ENCODE measurements around the gene GPSM3.
"Not testable (repeated sequence)": the region's sequence is repeated elsewhere in the genome, so short reads cannot be mapped to it uniquely, and the experiment has no call there.

GPSM3 gene

DNA sequence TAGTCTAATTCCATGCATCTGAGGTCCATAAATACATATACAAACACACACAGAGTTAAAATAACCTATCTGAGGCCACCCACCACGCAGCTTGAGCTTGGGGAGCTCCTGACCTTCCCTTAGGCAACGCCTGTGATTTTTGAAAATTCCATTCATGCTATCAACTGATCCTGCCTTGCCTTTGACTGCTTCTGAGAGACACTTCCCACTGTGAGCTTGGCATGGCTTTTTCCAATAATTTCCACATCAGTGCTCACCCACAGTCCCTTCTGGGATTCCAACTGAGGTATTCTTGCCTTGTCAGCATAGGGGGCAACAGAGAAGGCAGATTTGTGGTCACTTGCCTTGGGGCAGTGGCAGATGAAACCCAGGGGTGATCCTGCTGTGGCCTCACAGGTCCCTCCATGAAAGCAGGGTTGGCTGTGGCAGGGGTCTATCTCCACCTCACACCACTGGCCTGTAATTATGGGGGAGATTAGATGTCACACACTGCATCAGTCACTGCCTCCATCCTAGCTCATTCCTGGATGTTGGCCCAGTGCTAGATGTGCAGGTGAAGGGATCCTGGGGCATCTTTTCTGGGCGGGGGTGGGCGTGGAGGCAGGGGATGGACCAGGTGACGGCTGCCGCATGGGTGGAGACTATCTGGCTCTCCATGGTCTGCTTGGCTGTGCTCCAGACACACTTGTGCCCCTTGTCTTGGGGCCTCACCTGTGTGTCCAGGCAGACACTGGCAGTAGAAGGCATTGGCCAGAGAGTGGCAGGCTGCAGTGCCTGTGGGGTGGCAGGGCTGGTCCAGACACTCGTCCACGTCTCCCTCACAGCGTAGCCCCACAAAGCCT is 11.2 kb upstream of the GPSM3 start:
- no peak for DNase-seq

DNA sequence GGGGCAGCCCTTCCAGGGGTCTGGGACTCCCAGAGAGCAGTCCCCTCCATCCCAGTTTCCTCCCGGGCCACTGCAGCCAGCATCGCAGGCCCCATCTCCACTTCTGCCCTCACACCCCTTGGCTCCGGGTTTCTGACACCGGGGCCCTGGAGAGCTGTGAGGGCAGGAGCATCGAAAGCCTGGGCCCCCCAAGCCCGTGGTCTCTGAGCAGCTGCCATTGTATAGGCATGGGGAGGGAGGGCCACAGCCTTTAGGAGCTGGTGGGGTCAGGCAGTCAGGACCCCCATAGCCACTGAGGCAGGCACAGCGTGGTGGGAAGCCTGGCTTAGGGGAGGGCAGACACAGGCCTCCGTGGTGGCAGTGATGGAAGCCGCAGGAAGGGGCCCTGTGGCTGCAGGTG is 9.7 kb upstream of the GPSM3 start:
- DNase-seq = no peak

DNA sequence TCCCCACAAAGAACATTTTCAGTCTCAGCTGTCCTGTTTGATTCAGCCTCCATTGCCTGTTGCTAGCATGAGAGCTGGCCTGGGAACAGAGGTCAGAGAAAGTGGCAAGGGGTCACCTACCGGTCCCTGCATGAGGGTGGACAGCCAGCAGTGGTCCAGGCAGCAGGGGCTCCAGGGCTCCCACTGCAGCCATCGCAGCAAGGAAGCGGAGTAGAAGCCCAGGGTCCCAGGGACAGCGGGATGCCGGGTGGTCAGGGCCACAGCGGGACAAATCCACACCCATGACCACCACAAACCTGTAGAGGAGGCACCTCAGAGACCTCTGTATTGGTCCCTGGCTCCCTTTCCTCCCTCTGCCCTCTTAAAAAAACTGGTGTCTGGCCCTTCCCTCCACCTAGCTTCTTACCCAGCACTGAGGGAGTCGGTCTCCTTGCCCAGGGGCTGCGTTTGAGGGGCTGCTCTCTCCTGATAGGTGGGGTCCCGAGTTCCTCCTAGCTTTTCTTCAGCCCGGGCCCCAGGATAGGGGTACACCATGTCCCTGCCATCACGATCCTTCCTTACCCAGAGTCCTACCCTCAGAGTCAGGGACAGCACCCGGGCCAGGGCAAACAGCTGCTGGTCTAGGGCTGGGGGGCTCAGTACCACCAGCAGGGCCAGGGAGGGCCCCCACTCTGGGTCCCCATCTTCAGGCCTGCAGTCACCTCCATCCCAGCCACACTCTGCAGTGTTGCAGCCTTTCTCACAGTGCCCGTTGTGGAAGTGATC is 8.4 kb upstream of the GPSM3 start:
- DNase-seq = no peak

DNA sequence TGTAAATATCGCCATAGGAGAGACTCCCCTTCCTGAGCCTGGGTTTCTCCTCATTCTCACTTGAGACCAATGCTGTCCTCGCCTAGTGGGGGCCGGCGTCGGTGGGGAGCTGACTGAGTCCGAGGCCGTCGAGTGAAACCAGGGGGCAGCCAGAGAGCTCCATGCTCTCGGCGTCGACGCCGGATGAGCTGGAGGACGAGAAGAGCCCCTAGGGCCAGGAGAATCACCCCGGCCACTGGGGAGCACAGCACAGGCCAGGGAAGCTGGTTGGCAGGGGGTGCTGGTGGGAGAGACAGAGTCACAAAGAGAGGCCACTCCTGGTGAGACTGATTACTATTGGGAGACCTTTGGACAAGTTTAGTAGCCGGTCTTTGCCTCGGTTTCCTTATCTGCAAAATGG is 6.4 kb upstream of the GPSM3 start:
- DNase-seq = no peak

DNA sequence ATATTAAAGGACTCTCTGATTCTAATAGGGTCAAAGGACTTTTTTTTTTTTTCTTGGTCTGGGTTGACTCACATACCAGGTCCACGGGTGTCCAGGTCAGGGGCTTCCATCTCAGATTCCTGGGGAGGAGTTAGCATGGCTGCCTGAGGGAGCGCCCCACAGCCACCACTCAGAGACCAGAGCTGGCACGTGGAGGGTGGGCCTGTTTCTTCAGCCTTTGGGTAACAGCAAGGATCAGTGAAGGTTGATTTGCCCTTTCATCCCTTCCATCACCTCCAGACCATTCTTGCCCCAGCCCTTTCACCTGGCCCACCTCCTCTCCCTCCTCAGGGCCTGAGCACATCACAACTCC is 5.9 kb upstream of the GPSM3 start:
- no peak for DNase-seq

DNA sequence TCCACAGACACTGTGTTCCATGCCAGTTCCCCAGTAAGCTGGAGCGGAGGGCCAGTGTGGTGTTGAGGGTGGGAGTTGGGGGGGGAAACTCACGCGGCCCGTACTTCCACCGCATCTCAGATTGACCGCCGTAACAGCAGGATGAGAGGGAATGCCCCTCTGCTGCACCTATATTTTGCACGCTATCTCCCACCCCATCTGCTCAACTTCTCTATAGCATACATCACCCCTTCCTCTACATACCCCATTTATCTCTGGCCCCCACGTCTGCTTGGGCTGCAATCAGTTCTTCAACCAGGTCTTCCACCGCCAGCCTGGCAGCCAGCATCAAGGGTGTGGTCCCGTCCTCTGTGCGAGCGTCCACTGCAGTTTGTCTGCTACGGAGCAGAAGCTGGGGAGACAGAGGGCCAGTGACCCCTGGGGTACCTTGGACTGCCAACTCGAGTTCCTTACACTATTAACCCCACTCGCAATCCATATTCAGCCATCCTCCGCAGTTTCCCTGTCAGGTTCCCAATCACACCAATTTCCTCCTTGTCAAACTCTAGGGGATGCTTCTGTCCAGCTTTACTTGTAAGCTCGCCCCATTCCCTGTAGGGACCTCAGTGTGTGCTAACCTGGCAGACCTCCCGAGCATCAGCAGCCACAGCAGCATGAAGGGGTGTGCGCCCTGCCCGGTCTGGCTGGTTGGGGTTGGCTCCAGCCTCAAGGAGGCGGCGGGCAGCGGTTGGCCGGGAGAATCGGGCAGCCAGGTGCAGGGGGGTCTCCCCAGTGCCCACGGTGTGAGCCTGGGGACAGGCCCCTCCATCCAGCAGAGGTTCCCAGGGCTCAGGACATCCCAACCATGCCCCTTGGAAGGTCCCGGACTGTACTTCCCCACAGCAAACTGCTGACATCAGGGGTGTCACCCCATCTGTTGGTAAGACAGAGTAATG is 4.5 kb upstream of the GPSM3 start:
- DNase-seq = peak in 28 of 51 donors; percentile 19 to 76 (median 55)

DNA sequence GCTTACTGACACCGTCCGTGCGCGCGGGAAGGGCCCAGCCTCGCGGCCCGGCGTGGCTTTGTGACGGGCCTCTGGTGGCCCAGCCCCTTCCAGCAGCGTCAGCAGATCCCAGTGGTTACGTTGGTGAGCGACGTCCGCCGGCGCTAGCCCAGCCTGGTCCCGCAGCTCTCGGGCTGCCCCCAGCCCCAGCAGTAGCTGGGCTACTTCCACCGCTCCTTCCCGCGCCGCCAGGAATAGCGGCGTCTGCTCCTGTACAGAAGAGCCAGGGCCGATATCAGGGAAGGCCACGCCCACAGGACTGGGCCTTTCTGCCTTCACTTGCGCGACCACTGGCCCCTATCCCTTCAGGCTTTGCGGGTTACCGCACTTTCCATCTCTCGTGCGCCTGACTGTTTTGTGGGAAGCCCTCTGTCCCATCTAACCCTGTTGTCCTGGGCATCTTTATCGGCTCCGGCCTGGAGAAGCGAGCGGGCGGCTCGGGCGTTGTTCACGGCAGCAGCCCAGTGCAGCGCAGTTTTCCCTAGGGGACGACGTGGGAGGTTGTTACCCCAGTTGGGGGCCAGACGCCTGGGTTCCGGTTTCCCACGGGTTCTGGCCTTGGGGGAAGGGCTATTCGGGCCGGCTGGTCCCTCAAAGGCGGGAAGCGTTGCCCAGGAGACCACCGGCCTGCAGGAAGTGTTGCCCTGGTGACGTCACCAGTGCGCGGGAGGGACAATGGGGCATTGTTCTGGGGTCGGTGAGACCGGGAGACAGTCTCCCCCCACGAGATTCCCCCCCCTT is 3.6 kb upstream of the GPSM3 start:
- DNase-seq = peak in 50 of 51 donors; percentile 57 to 98 (median 92)

DNA sequence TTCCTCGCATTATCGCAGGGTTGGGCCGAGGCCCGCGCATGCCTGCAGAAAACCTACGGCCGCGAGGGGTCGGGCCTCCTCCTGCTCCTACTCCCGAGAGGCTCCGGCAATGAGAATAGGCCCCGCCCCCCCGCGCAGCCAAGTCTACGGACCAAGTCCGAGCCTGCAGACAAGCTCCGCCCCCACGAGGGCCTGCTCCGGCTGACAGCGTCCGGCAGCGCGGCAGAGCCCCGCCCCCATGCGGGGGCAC is 3.1 kb upstream of the GPSM3 start:
- peak; percentile 86 to 100 (median 100) for DNase-seq

DNA sequence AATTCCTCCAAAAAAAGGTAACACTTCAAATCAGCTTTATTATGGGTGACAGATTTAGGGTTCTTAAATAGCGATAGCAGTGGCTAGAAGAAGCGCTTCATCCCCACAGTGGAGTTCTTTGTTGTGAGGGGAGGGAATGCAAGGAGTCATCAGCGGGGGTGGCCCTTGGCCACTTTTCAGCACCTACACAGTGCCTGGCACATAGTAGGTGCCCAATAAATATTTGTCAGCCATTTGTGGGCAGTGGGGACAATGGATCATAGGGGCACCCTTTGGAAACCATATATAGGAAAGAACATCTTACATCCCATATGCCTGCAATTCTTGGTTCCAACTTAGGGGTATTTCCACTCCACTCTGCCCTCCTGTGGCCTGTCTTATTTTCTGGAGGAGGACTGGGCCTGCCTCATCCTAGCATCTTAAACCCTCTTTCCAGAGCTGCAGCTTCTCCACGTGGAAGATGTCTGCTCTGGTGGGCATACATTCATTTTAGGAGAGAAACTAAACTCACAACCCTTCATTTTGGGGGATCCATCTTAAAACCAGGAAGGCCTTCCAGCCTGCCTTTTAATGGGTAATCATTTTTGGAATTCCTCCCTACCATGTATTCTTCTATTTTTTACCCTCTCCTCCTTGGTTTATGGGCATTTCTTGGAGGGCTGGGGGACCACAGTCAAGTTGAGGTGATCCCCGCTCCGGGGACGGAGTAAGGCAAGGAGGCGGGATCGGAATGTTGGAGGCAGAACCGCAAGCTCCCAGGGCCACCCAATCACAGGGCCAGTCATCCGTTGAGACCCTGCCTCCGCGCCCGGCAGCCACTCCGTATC is 2.6 kb upstream of the GPSM3 start:
- peak in 17 of 51 donors; percentile 26 to 72 (median 47) for DNase-seq

DNA sequence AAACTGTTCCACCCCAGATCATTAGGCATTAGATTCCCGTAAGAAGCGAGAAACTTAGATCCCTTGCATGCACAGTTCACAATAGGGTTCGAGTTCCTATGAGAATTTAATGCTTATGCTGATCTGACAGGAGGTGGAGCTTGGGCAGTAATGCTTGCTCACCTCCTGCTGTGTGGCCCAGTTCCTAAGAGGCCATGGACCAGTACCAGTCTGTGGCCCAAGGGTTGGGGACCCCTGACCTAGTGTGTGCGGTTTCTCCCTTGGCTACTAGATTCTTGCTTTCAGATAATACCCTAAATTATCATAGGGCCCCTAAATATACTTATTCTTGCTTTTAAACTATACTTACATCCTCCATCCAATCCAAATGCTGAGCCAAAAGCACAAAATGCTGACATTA is 1.9 kb upstream of the GPSM3 start:
- DNase-seq = no peak

DNA sequence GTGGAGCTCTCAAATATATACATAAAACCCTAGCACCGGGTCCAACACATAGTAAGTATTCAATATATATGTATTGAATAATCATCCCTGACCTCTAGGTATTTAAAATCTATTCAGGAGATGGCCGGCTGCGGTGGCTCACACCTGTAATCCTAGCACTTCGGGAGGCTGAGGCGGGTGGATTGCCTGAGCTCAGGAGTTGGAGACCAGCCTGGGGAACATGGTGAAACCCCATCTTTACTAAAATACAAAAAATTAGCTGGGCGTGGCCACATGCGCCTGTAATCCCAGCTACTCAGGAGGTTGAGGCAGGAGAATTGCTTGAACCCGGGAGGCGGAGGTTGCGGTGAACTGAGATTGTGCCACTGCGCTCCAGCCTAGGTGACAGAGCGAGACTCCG is 653 bp upstream of the GPSM3 start:
- not testable (repeated sequence) for DNase-seq

DNA sequence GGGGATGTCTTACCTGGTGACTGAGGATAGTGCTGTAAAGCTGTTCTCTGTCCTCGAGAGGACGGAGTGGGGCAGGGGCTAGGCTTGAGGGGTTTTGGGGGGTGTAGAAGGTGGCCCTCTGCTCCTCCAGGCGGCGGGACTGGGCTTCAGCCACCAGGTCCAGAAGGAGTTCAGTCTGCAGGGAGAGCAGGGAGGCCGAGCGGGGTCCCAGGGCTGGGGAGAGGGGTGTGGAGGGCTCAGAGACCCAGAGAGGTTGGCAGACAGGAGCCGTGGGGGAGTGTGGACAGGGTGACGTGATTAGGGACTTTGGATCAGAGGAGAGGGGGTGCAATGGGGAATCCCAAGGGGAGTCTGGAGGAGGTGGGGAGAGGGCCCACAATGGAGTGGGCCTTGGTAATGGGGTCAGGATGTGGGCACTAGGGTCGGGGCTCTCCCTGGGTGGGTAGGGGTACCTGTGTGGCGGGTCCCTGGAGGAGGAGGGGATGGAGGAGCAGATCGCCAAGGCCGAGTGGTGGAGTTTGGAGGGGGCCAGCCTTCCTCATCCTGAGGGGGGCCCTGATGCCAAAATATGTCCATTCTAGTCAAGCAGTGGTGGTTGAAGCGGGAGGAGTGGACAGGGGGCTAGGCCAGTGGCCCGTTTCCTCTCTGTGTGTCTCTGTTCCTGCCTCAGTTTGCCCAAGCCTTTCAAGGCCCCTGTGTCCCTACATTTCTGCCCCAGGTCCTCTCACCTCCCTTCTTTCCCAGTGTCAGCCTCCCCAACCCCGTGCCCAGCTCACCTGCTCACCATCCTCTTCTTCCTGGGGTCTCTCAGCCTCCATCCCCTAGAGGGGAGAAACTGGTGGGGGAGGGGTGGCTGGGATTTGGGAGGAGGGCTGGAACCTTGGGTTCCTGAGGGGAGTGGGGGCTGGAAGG is 491 bp downstream of the GPSM3 start:
- no peak for DNase-seq

DNA sequence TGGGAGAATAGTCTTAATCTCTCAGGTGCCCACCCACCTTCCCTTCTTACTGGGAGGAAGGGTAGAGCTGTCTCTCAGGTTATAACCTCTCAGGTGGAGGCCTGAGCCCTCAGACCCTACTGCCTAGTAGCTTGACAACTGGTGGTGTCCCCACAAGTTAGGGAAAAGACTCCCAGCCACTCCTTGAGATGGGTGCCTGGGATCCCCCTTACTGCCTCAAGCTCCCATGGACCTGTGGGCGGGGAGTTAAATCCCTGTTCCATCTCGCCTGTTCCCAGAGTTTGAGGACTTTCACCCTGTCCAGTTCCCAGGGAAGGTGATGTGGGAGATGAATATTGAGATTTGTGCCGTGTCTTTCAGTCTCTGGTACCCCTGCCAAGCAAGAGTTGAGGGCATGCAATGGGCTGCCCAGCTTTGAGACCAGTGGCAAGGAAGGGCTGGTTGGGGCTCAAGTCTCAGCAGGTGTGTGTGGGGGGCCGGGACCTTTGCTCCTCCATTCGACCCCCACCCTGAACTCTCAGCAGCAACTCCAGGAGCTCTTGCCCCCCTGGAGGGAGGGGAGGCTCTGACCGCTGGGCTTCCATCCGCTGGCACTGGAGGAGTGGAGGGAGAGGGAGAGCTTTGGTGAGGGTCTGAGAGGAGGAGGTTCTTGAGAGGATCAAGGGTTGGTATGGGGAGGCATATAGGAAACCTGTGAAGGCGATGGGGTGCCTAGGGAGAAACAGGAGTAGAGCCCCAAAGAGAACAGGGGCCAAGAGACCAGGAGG is 1.3 kb downstream of the GPSM3 start:
- DNase-seq = no peak

DNA sequence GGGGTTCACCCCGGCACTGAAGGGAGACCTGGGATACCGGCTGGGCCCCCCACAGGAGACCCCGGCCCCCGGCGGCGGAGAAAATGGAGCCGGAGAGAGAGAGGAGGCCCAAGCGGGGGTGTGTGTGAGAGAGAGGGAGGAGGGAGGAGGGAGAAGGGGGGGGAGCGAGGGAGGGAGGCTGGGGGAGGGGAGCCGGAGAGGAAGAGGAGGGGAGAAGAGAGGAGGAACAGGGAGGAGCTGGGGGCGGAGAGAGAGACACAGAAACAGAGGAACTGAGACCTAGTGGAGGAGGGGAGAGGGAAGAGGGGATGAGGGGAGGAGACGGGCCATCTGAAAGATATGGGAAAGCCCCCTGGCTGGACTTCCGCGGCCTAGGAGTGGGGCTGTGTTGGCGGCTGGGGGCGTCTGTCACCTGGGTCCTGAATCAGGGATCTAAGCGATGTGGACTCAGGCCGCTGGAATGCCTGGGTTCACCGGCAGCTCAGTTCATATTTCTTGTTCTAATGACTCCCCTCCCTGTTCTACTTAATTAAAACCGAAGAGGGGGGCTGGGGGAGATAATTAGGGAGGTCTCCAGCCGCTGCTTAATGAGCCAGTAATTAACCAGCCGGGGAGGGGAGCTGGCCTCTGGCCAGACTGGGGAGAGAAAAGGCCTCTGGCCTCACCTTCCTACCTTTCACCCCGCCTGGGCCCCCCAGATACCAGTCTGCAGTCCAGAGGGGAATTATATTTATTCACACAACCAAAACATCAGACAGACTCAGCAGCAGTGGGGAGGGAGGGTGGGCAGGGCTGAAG is 2.2 kb downstream of the GPSM3 start, which contains the start of gene PBX2:
Gene PBX2 (minus strand): TSS at position 149 of the 798 bp plus-strand sequence. CDS start 287 bp downstream, outside the sequence.
- DNase-seq = peak in 50 of 51 donors; percentile 25 to 93 (median 82)

DNA sequence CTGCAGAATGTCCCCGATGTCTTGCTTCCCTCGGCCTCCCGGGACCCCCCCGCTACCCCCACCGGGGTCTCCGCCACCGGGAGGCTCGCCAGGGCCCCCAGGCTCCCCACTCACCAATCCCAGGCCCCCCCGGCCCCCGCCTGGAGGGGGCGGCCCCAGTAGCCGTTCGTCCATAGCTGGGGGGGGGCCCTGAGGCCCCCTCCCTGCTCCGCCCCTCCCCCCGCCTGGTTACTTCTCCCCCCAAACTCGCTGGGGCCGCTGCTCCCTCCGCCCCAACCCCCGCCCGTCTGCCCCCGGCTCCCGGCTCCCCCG is 2.7 kb downstream of the GPSM3 start:
- peak in 6 of 51 donors; percentile 51 to 77 (median 61) for DNase-seq

DNA sequence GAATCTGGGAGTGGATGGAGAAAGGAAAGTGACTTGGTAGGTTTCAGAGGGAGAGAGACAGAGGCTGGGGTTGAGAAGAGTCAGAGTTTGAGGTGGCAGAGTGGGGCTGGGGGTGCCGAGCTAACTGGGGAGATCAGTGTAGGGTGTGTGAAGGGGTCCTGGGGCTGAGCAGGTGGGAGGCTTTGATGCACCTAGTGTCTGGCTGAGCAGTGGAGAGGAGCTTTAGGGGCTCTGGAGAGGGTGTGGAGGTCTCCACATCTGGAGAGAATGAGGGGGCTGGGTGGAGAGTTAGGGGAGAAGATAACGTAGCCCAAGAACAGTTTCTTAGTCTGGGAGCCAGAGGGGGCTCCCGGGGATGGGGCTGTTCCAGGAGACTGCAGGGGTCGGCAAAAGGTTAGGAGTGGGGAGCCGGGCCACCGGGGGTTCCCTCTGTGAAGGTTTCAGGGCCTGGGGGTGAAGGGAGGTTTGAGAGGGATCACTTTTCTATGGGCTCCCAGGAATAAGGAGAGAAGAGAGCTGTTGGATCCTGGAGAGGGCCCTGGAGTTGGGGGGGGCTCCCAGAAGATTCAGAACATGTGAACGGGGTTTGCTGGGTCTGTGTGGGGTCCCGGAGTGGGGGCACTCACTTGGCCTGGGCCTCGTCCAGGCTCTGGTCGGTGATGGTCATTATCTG is 3.2 kb downstream of the GPSM3 start:
- peak in 5 of 51 donors; percentile 18 to 54 (median 32) for DNase-seq

Measured in hypothalamus (tissue), 51 donors.